ENCODE results near the gene PON3. TPM values are rescaled to one million over a fixed set of nuclear protein-coding genes. Genes with fewer than 3 reads are reported as not detected.
A peak's percentile ranks its signal among the peaks of the same experiment; 100 is the strongest.

The PON3 gene
- total RNA-seq, 2 donors from 2014 or later, result not detected

DNA sequence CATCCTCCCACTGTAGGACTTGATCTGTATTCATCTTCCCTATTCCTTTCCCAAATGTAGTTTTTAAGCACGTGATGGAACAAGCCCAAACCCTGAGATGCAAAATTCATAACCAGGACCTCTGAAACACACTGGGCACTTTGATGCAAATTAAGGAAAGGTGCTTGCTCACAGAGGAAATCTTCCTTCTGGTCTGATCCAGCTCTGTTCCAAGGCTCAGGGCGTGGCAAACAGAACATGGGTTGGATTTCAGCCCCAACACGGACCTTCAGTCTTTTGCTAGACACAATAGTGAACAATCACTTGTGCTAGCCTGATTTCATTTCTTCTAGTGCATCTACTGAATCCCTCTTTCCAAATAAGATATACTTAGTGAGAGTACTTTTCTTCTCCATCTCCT lies 27.9 kb downstream of the PON3 start:
- no peaks in the 10 kb centered on the region for H3K4me1 ChIP-seq (ENCODE audit: control insufficient read depth in 1 of 2, low read depth in 2 of 2)
- ATAC-seq (ENCODE audit: insufficient number of reproducible peaks, low FRiP score, low read depth) (no peak), DNase-seq (ENCODE audit: low spot score) (no peak)
- H3K9me3 ChIP-seq, result no peaks in the 10 kb centered on the region
- no peak for TF ChIP-seq CTCF (IDR thresholded peaks at IDR 0.05)
- no peak overlapping the region for H3K4me3 ChIP-seq
- H3K27ac ChIP-seq, result no peak overlapping the region
- H3K27me3 ChIP-seq (replicated peaks; ENCODE audit: insufficient read depth), result no peaks in the 10 kb centered on the region
- no peaks in the 10 kb centered on the region for H3K36me3 ChIP-seq

- H3K4me1 ChIP-seq (ENCODE audit: control insufficient read depth in 1 of 2, low read depth in 2 of 2), result no peaks in the 10 kb centered on the region
- H3K36me3 ChIP-seq, result no peaks in the 10 kb centered on the region
- H3K4me3 ChIP-seq, result no peak overlapping the region
- ATAC-seq (ENCODE audit: insufficient number of reproducible peaks, low FRiP score, low read depth) (no peak), DNase-seq (ENCODE audit: low spot score) (no peak)
- no peak overlapping the region for H3K27ac ChIP-seq
- H3K9me3 ChIP-seq, result no peaks in the 10 kb centered on the region
- no peak for TF ChIP-seq CTCF (IDR thresholded peaks at IDR 0.05)
- H3K27me3 ChIP-seq (replicated peaks; ENCODE audit: insufficient read depth), result no peaks in the 10 kb centered on the region
These were observed 28.6 kb downstream of the PON3 start for GRCh38 chr7:95367606-95368005.

- Histone ChIP-seq H3K9me3 (no peaks in the 10 kb centered on the region), H3K36me3 (no peaks in the 10 kb centered on the region), H3K27me3 (replicated peaks; ENCODE audit: insufficient read depth) (no peaks in the 10 kb centered on the region), H3K4me3 (no peak overlapping the region), H3K4me1 (ENCODE audit: control insufficient read depth in 1 of 2, low read depth in 2 of 2) (no peaks in the 10 kb centered on the region), H3K27ac (no peak overlapping the region)
- no peak for TF ChIP-seq CTCF (IDR thresholded peaks at IDR 0.05)
- ATAC-seq (ENCODE audit: insufficient number of reproducible peaks, low FRiP score, low read depth), result no peak
- DNase-seq (ENCODE audit: low spot score), result no peak
These were observed 31.0 kb downstream of the PON3 start for GRCh38 chr7:95365151-95365550.

- H3K27ac ChIP-seq, result no peak overlapping the region
- H3K36me3 ChIP-seq, result no peaks in the 10 kb centered on the region
- ATAC-seq (ENCODE audit: insufficient number of reproducible peaks, low FRiP score, low read depth) (peak; percentile 35), DNase-seq (ENCODE audit: low spot score) (no peak)
- no peaks in the 10 kb centered on the region for H3K27me3 ChIP-seq (replicated peaks; ENCODE audit: insufficient read depth)
- TF ChIP-seq CTCF (IDR thresholded peaks at IDR 0.05), result no peak
- no peak overlapping the region for H3K4me3 ChIP-seq
- H3K9me3 ChIP-seq, result peaks cover 3% of the 10 kb centered on the region
- no peaks in the 10 kb centered on the region for H3K4me1 ChIP-seq (ENCODE audit: control insufficient read depth in 1 of 2, low read depth in 2 of 2)
These were observed 38.6 kb downstream of the PON3 start for GRCh38 chr7:95357623-95358022.

DNA sequence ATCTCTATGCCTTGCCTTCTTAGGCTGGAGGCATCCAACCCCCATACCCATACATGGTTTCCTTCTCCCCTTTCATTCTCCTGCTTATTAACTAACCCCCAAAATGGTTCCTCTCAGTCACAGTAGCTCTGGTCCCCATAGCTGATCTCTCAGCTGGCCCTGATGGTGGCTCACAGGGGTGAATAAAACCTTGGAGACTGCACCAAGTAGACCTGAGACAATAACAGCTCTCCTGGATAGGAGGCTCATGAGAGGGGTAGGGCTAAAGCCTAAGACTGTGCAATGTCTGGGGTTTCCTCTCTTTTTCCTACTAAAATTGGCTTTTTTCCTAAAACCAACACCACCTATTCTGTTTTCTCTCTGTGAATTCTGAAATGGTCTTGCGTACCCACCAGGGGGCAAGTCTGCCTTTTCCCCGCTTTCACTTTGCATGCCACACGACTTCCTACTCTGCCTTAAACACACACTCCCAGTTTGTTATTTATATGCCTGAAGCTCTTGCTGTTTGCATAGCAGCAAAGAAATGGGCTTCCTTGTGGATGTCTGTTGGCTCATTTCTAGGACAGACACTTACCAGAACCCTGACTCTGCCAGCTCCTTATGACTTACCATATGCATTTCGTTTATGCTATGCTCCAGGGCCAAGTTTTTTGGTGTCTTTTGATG lies 53.4 kb downstream of the PON3 start:
- no peak overlapping the region for H3K27ac ChIP-seq
- no peak for ATAC-seq (ENCODE audit: insufficient number of reproducible peaks, low FRiP score, low read depth)
- H3K27me3 ChIP-seq (replicated peaks; ENCODE audit: insufficient read depth), result no peaks in the 10 kb centered on the region
- no peak for DNase-seq (ENCODE audit: low spot score)
- no peak overlapping the region for H3K4me3 ChIP-seq
- no peaks in the 10 kb centered on the region for H3K9me3 ChIP-seq
- no peak for TF ChIP-seq CTCF (IDR thresholded peaks at IDR 0.05)
- no peaks in the 10 kb centered on the region for H3K36me3 ChIP-seq
- no peaks in the 10 kb centered on the region for H3K4me1 ChIP-seq (ENCODE audit: control insufficient read depth in 1 of 2, low read depth in 2 of 2)
